Activated naive CD4-positive, alpha-beta T cell treated with anti-CD3 and anti-CD28 coated beads, Interleukin-2, amount 10 ng/mL, durations not matched to agents 7 days and 5 days (primary cell): ENCODE data around the gene PREX1.

Experiments
- CTCF ChIA-PET: fragments of 350-600 bp; sonication (Branson Sonifier 250); formaldehyde crosslinking; loops from one replicate; lab custom pipeline; 2021; ENCODE audit warnings: antibody characterized with exemption; lab: Charles Lee
- DNase-seq: peaks from one replicate; pipeline ENCODE4 v3.0.0-alpha.2; 2020
- H3K27ac Mint-ChIP-seq: one replicate; pipeline ENCODE4 v1.8.0; 2021; ENCODE audit warnings: mild to moderate bottlenecking, moderate library complexity, mixed read lengths
- H3K27me3 Mint-ChIP-seq: one replicate; pipeline ENCODE4 v1.8.0; 2021; ENCODE audit warnings: mild to moderate bottlenecking, mixed read lengths
- H3K36me3 Mint-ChIP-seq: one replicate; pipeline ENCODE4 v1.8.0; 2021; ENCODE audit warnings: mixed read lengths
- H3K4me1 Mint-ChIP-seq: one replicate; pipeline ENCODE4 v1.8.0; 2021; ENCODE audit warnings: mixed read lengths
- H3K4me3 Mint-ChIP-seq: one replicate; pipeline ENCODE4 v1.8.0; 2021; ENCODE audit warnings: mild to moderate bottlenecking, moderate library complexity, mixed read lengths
- H3K9me3 Mint-ChIP-seq: one replicate; pipeline ENCODE4 v1.8.0; 2021; ENCODE audit warnings: mixed read lengths

PREX1 gene

GRCh38 chr20:48597521-48598302 is 230.1 kb downstream of the PREX1 start:
- Mint-ChIP-seq H3K4me3 (no peak overlapping the region), H3K4me1 (no peaks in the 10 kb centered on the region), H3K9me3 (no peaks in the 10 kb centered on the region), H3K36me3 (no peaks in the 10 kb centered on the region), H3K27me3 (peaks cover 28% of the 10 kb centered on the region), H3K27ac (no peak overlapping the region)
- CTCF ChIA-PET = no interaction called here
- peak; percentile 11 for DNase-seq

DNA sequence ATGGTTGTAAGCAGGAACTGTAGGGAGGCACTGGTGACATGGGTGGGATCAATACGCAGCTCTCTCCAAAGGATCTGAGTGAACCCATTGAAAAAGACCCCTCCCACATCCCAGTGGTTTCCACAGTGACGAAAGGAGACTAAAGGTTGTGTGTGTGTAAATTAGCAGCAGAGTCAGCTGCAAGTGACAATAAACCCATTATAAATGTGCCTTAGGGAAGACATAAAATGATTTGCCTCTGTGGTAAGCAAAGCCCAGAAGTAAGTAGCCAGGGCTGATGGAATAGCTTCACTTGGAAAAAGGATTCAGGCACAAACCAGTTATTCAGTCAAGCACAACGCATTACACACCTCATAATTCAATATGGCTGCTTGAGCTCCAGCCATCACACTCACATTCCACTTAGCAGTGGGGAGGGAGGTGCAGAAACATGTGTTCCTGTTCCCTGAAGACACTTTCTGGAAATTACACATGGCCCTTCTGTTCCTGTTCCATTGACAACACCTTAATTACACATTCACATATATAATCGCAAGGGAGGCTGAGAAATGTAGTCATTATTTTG is 231.4 kb downstream of the PREX1 start:
- H3K4me3 Mint-ChIP-seq = no peak overlapping the region
- no peak overlapping the region for H3K27ac Mint-ChIP-seq

DNA sequence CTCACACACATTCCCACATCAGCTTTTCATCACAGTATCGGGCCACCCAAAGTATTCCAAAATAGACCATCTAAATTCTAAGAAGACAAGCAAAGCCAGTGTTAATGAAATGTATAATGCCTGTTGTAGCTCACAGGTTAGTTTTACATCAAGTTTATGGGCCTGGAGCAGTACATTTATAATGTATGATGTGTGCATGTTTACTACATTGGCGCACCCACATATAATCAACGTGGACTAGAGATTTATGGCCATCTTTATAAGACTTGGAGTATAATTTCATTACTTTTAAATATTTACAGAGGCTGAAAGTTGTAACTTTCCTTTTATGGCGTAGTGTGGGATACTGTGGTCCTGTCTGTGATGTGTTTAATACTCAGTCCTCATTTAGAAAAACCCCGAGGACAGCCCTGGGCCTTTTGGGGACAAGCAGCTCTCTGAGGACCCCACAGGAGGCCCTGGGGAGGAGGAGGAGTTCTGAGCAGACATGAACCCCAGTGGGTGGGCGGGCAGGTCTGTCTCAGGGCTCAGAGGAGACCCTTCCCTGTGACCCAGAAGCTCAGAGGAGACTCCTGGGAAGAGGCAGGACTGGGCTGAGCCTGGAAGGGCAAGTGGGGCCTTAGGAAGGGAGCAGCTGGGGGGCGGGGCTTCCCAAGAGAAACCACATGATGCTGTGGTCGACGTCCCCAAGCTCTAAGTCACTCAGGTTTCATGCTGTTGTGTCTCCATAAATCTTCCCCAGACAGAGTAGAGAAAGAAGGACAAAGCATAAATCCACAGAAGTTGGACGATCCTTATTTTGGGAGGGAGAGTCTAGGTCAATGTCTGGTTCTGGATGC is 232.1 kb downstream of the PREX1 start:
- no peaks in the 10 kb centered on the region for H3K36me3 Mint-ChIP-seq
- H3K4me3 Mint-ChIP-seq = no peak overlapping the region
- H3K27me3 Mint-ChIP-seq = peaks cover 29% of the 10 kb centered on the region
- no peaks in the 10 kb centered on the region for H3K9me3 Mint-ChIP-seq
- CTCF ChIA-PET = no interaction called here
- no peaks in the 10 kb centered on the region for H3K4me1 Mint-ChIP-seq
- H3K27ac Mint-ChIP-seq = no peak overlapping the region
- peak; percentile 1 for DNase-seq

More for the DNA sequence above, 231.4 kb downstream of the PREX1 start:
- DNase-seq = peak; percentile 2
- Mint-ChIP-seq H3K36me3 (no peaks in the 10 kb centered on the region), H3K4me1 (no peaks in the 10 kb centered on the region), H3K9me3 (no peaks in the 10 kb centered on the region), H3K27me3 (peaks cover 33% of the 10 kb centered on the region)
- CTCF ChIA-PET = no interaction called here

GRCh38 chr20:48594533-48594932 is 233.3 kb downstream of the PREX1 start:
- Mint-ChIP-seq H3K36me3 (no peaks in the 10 kb centered on the region), H3K9me3 (no peaks in the 10 kb centered on the region), H3K4me1 (no peaks in the 10 kb centered on the region), H3K27me3 (peaks cover 23% of the 10 kb centered on the region), H3K27ac (no peak overlapping the region), H3K4me3 (no peak overlapping the region)
- CTCF ChIA-PET = no interaction called here
- no peak for DNase-seq

- CTCF ChIA-PET = no interaction called here
- no peaks in the 10 kb centered on the region for H3K9me3 Mint-ChIP-seq
- no peaks in the 10 kb centered on the region for H3K36me3 Mint-ChIP-seq
- H3K27ac Mint-ChIP-seq = no peak overlapping the region
- H3K4me1 Mint-ChIP-seq = no peaks in the 10 kb centered on the region
- peaks cover 23% of the 10 kb centered on the region for H3K27me3 Mint-ChIP-seq
- H3K4me3 Mint-ChIP-seq = no peak overlapping the region
- no peak for DNase-seq
Measured at GRCh38 chr20:48592107-48592940, 235.5 kb downstream of the PREX1 start.

- Mint-ChIP-seq H3K36me3 (no peaks in the 10 kb centered on the region), H3K27me3 (peaks cover 25% of the 10 kb centered on the region), H3K4me1 (no peaks in the 10 kb centered on the region), H3K4me3 (no peak overlapping the region), H3K9me3 (no peaks in the 10 kb centered on the region), H3K27ac (no peak overlapping the region)
- CTCF ChIA-PET = no interaction called here
- DNase-seq = no peak
Measured at GRCh38 chr20:48586730-48587129, 241.1 kb downstream of the PREX1 start.

DNA sequence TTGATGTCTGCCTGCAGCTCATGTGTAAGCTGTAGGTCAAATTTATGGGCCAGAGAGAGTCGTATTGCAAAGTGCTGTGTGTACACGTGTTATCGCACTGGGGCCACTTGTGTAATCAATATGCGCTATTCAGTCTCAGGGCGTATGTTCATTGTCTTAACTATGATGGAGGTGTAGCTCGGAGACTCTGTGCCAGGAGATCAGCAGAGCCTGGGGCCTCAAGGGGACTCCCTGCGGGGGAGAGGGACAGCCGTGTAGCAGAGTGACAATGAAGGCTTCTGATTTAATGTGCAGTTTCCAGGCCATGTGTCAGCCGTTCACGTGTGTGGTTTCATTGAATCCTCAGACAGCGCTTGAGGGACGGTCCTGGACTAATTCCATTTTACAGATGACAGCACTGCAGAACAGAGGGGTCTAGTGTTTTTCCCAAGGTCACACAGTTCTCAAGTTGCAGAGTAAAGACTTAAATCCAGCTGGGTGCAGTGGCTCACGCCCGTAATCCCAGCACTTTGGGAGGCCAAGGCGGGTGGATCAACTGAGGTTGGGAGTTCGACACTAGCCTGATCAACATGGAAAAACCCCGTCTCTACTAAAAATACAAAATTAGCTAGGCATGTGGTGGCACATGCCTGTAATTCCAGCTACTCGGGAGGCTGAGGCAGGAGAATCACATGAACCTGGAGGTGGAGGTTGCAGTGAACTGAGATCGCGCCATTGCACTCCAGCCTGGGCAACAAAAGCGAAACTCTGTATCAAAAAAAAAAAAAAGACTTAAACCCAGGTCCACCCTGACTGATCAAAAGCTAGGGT is 242.5 kb downstream of the PREX1 start:
- Mint-ChIP-seq H3K36me3 (no peaks in the 10 kb centered on the region), H3K4me1 (no peaks in the 10 kb centered on the region), H3K9me3 (no peaks in the 10 kb centered on the region), H3K27ac (no peak overlapping the region), H3K27me3 (peaks cover 31% of the 10 kb centered on the region), H3K4me3 (no peak overlapping the region)
- CTCF ChIA-PET = no interaction called here
- peak; percentile 8 for DNase-seq

DNA sequence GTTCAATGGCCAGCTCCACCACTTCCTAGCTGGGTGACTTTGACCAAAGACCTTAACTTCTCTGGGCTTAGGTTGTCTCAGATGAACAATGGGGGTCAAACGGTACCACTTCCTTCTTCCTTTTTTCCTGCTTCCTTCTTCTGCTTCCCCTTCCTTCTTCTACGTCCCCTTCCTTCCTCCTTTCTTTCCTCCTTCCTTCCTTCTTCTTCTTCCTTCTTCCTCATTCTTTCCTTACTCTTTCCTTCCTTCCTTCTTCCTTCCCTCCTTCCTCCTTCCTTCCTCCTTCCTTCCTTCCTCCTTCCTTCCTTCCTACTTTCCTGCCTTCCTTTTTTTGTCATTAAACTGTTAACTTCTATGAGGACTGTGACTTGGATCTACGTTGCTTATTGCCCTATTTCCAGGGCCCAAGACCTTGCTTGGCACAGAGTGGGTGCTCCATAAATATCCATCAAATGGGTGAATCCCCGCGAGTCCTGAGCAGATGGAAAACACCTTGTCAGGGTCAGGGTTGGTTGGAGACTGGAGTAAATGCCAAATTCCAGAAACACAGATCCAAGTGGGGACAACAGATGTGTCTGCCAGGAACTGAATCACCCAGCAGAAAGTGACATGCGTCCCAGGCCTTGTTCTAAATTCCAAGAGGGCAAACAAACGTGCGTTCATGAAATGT is 243.3 kb downstream of the PREX1 start:
- no peaks in the 10 kb centered on the region for H3K4me1 Mint-ChIP-seq
- H3K27ac Mint-ChIP-seq = no peak overlapping the region
- H3K36me3 Mint-ChIP-seq = no peaks in the 10 kb centered on the region
- no peak overlapping the region for H3K4me3 Mint-ChIP-seq
- H3K9me3 Mint-ChIP-seq = no peaks in the 10 kb centered on the region
- peak; percentile 13 for DNase-seq
- CTCF ChIA-PET = no interaction called here
- H3K27me3 Mint-ChIP-seq = peaks cover 31% of the 10 kb centered on the region

DNA sequence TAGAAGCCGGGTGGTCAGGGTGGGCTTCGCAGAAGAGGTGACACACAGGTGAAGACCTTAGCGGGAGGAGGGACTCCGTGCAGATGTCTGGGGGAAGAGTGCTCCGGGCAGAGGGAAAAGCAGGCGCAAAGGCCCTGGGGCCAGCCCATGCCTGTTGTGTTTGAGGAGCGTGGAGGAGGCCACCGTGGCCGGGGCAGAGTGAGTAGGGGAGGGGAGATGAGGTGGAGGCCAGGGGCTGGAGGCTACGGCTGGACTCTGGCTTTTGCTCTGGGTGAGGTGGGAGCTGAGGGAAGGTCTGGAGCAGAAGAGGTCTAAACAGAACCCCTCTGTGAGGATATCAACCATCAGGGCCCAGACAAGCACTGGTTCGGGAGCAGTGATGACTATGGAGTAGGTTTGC is 244.0 kb downstream of the PREX1 start:
- Mint-ChIP-seq H3K4me3 (no peak overlapping the region), H3K27ac (no peak overlapping the region), H3K27me3 (peaks cover 31% of the 10 kb centered on the region), H3K4me1 (no peaks in the 10 kb centered on the region), H3K9me3 (no peaks in the 10 kb centered on the region), H3K36me3 (no peaks in the 10 kb centered on the region)
- no peak for DNase-seq
- CTCF ChIA-PET = interaction anchor here (2.3 kb wide), 1 partner anchor 37 kb away, joined by 5 read pairs; no protein-coding TSS in a partner anchor

DNA sequence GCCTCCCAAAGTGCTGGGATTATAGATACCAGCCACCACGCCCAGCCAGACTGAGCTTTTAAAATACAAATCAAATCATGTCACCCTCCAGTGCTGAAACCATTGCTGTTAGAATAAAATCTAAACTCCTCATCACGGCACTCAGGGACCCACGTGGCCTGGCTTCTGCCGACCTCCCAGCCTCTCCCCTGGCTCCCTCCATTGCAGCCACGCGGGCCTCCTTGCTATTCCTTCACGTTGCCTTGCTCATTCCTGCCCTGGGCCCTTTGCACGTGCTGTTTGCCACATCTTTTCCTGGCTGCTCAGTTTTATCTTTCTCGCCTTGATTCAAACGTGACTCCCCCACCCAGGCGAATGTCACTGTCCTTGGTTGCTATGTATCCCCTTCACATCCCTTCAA is 244.6 kb downstream of the PREX1 start:
- no peaks in the 10 kb centered on the region for H3K4me1 Mint-ChIP-seq
- no peak overlapping the region for H3K4me3 Mint-ChIP-seq
- H3K27ac Mint-ChIP-seq = no peak overlapping the region
- CTCF ChIA-PET = interaction anchor here (2.3 kb wide), 1 partner anchor 37 kb away, joined by 5 read pairs; no protein-coding TSS in a partner anchor
- peaks cover 31% of the 10 kb centered on the region for H3K27me3 Mint-ChIP-seq
- no peaks in the 10 kb centered on the region for H3K9me3 Mint-ChIP-seq
- no peak for DNase-seq
- no peaks in the 10 kb centered on the region for H3K36me3 Mint-ChIP-seq

- H3K9me3 Mint-ChIP-seq = no peaks in the 10 kb centered on the region
- H3K27me3 Mint-ChIP-seq = peaks cover 31% of the 10 kb centered on the region
- H3K27ac Mint-ChIP-seq = no peak overlapping the region
- CTCF ChIA-PET = interaction anchor here (0.9 to 2.3 kb wide), 2 partner anchors 23 to 38 kb away, joined by 3 to 5 read pairs; no protein-coding TSS in a partner anchor
- H3K4me3 Mint-ChIP-seq = no peak overlapping the region
- H3K36me3 Mint-ChIP-seq = no peaks in the 10 kb centered on the region
- no peak for DNase-seq
- H3K4me1 Mint-ChIP-seq = no peaks in the 10 kb centered on the region
Measured at GRCh38 chr20:48582673-48582985, 245.2 kb downstream of the PREX1 start.

DNA sequence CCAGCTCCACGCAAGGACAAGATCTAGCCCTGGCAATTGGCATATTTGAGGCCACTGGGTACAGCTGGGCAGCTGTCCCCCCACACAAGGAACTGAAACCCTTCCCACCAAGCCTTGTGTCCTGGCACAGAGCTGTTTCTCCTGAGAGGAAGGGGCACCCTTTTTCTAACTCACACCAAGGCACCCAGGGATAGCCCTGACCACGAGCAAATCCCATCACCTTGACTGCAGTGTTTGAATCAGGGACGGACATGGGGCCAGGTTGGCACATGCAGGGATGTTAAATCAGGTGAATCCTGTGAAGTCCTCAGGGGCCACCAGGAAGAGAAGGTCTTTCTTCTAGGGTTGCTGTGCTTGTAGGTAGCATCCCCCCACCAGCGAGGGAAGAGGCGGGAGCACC is 246.6 kb downstream of the PREX1 start:
- H3K4me1 Mint-ChIP-seq = no peaks in the 10 kb centered on the region
- H3K27ac Mint-ChIP-seq = no peak overlapping the region
- CTCF ChIA-PET = interaction anchor here (0.7 kb wide), 1 partner anchor 39 kb away, joined by 3 read pairs; no protein-coding TSS in a partner anchor
- H3K9me3 Mint-ChIP-seq = no peaks in the 10 kb centered on the region
- no peak for DNase-seq
- H3K36me3 Mint-ChIP-seq = no peaks in the 10 kb centered on the region
- H3K27me3 Mint-ChIP-seq = peaks cover 31% of the 10 kb centered on the region
- H3K4me3 Mint-ChIP-seq = no peak overlapping the region
